NOMO-1 treated with dmso at 0.1 percent for 144 hours (cell line): Measurements from ENCODE around the gene RTN4R.
"Not testable (repeated sequence)": the region's sequence is repeated elsewhere in the genome, so short reads cannot be mapped to it uniquely, and the experiment has no call there.

Experiments
- DNase-seq: peaks from one replicate; lab custom pipeline; 2025; ENCODE audit not compliant: unreplicated experiment; lab: John Stamatoyannopoulos, UW

Gene RTN4R

GRCh38 chr22:20289182-20290044 lies 21.3 kb upstream of the RTN4R start:
- DNase-seq = not testable (repeated sequence)

DNA sequence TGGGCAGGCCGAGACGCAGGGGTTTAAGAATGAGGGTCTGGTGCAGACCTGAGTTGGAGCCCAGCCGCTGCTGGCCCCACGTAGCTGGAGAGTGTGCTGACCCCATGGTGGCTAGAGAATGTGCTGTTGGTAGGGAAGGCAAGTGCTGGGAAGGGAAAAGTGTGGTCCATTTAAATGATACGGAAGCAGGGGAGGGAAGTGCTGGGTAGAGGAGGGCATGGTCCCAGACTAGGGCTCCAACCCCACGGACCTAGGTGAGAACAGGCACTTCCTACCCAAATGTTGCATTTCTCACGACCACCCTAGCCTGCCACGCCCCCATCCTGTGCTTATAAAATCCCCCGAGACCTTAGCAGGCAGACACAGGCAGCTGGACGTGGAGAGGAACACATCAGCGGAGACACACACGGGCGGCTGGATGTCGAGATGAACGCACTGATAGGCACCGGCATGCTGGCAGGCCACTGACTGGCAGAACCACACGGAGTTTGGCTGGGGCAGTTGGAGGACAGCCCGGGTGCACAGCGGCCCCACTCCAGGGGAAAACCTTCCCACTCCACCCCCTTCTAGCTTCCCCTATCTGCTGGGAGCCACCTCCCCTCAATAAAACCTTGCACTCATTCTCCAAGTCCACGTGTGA lies 18.8 kb upstream of the RTN4R start:
- not testable (repeated sequence) for DNase-seq

- not testable (repeated sequence) for DNase-seq
Measured at GRCh38 chr22:20286312-20286660, 18.2 kb upstream of the RTN4R start.

DNA sequence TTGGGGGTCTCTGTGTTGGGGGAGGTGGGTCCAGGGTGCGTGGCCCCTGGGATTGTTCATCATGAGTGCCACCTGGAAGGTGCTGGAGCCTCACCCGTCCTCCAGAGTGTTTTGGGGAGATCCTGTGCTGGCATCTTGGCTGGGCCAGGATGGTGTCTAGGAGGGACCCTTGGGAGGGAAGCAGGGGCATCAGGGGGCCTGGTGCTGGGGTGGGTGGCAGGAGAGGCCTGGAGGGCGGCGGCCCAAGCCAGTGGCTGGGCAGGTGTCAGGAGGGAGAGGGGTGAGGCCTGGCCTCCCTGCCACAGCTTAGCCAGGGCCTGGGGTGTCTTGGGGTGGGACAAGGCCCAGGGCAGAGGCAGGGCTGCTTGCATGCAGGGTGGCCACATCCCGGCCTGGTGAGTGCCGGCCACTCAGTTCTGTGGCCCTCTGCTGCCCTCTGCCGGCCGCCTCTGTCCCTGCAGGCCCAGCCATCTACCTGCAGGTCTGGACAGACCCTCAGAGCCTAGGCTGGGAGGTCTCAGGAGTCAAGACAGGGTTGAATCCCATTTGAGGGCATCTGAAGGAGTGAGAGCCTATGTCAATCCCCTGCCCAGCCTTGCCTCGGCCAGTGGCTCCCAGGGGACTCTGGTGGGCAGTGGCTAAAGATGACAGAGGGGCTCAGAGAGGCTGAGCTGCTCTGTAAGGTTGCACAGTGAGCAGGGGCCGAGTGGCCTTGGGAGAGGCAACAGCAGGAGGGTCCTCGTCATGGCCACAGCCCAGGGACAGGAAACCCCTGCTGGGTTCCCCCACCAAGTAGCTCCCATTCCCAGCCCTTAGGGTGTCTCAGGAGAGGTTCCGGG lies 17.6 kb upstream of the RTN4R start:
- DNase-seq = peak; percentile 1

- no peak for DNase-seq
Measured at GRCh38 chr22:20284471-20285086, 16.5 kb upstream of the RTN4R start.

GRCh38 chr22:20283674-20284066 lies 15.6 kb upstream of the RTN4R start:
- DNase-seq = no peak

DNA sequence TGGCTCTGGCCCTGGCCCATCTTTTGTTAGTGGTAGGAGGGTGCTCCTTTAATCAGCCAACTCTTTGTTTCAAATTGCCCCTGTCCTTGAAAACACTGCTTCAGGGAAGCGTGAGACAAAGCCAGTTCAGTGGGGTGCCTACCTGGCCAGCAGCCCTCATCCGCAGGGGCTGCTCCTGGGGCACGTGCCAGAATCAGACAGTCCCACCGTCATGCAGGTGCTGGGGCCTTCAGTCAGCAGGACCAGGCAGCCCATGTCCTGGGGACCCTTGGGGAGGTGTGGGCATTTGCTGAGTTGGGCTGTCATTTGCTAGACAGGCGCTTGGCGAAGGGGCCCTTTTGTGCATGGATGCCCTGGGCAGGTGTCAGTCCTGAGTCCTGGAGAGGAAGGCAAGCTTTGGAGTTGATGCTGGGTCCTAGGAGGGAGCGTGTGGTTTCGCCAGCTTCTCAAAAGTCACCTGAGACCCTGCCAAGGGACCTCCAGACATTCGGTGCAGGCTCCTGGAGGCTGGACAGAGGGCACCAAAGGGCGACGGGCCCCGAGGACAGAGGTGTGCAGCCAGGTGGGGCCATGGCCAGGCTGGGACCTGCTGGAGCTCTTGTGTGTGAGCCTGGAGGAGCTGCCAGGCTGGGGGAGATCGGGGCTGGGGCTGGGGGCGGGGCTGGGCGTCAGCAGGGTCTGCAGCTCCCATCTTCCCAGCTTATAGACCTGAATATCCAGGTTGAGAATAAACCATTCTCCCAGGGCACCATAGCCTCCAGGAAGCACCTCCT lies 15.0 kb upstream of the RTN4R start:
- DNase-seq = no peak

- DNase-seq = no peak
Measured at GRCh38 chr22:20281891-20282290, 13.8 kb upstream of the RTN4R start.

DNA sequence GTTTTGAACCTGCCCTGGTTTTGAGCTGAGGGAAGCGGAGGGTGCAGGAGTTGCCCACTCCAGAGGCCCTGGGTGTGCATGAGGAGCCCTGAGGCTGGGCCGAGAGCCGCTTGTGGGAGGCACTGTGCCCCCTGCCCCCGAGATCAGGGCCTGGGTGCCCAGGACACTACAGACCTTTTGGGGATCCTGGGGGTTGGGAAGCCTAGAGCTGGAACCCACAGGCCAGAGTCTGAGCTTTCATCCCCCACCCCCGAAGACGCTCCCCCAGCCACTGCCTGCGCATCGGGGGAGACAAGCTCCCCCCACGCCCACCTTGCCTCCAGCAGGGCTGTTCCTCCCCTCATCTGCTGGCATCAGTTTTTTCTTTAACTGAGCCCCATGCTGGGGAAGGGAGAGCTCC lies 13.4 kb upstream of the RTN4R start:
- not testable (repeated sequence) for DNase-seq

DNA sequence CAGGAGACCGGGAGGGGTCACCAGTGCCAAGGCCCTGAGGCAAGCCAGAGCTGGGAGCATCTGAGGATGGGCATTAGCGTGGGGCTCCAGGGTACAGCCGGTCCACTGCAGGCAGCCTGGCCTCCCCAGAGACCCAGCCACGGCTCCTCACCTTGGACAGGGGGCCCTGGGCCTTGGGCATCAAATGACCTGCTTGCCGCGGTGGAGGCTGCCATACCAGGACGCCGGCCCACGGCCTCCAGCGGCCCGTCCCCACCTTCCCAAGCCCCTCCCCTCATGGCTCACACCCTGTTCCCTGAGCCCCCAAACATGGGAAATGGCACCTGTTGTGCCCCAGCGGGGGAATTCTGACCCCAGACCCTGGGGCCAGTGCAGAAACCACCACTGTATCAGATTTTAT lies 12.7 kb upstream of the RTN4R start:
- DNase-seq = no peak

GRCh38 chr22:20280163-20280562 lies 12.0 kb upstream of the RTN4R start:
- DNase-seq = not testable (repeated sequence)

- DNase-seq = no peak
Measured at GRCh38 chr22:20279662-20280134, 11.6 kb upstream of the RTN4R start.

- DNase-seq = not testable (repeated sequence)
Measured at GRCh38 chr22:20278726-20279490, 10.8 kb upstream of the RTN4R start.

DNA sequence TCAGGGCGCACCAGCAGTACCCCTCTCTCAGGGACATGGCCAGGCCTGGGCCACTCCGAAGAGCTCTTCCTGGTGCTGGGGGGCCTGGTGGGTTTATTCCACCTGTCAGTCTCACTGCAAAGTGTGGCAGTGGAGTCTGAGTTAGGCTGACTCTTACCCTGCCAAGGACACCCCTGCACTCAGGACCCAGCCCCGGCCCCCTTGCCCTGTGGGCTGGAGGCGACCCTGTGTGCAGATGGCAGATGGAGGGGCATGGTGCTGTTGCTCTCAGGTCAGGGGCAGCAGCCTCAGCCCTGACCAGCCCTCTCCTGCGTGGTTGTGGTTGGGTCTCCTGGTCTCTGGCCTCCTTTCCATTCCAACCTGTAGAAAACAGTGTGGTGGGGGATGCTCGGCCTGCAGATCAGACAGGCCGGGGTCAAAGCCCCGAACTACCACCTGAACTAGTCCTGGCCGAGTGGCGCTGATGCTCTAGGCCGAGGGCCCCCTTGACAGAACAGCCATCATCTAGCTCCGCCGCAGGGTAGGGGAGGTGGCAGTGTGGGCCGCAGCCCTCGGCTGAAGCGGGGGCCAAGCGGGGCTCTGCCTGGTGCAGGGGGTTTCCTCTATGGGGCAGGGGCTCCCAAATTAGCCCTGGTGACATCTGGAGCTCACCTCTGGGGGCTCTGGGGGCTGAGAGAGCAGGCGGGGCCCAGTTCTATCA lies 10.0 kb upstream of the RTN4R start:
- not testable (repeated sequence) for DNase-seq

- DNase-seq = no peak
Measured at GRCh38 chr22:20276468-20276867, 8.3 kb upstream of the RTN4R start.

- no peak for DNase-seq
Measured at GRCh38 chr22:20275836-20276235, 7.7 kb upstream of the RTN4R start.

DNA sequence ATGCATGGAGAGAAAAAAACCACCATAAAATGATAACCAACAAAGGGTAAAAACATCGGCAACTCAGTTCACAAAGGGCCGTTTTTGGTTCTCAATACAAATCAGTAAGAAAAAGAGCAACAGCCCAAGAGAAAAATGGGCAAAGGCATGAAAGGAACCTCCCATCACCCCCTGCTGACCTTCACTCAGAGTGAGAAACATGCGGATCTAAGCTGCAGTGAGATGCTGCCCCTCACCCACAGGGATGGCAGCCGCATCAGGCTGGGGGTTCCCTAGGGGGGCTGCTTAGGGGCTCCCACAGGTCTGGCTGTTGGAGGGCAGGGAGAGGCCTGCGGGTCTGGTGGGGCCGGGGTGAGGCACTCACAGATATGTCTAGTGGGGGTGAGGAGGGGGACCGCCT lies 7.2 kb upstream of the RTN4R start:
- not testable (repeated sequence) for DNase-seq

- not testable (repeated sequence) for DNase-seq
Measured at GRCh38 chr22:20274374-20274773, 6.3 kb upstream of the RTN4R start.

GRCh38 chr22:20273758-20274181 lies 5.7 kb upstream of the RTN4R start:
- DNase-seq = no peak
